ENCODE measurements around the gene GAREM1. TPM values are rescaled to one million over a fixed set of nuclear protein-coding genes. Genes with fewer than 3 reads are reported as not detected.

Gene GAREM1
- total and polyA plus RNA-seq, 2 donors (not counting 3 experiments of a cell fraction or from before 2014, with no cell fraction given): 0.69 to 1.0 TPM

DNA sequence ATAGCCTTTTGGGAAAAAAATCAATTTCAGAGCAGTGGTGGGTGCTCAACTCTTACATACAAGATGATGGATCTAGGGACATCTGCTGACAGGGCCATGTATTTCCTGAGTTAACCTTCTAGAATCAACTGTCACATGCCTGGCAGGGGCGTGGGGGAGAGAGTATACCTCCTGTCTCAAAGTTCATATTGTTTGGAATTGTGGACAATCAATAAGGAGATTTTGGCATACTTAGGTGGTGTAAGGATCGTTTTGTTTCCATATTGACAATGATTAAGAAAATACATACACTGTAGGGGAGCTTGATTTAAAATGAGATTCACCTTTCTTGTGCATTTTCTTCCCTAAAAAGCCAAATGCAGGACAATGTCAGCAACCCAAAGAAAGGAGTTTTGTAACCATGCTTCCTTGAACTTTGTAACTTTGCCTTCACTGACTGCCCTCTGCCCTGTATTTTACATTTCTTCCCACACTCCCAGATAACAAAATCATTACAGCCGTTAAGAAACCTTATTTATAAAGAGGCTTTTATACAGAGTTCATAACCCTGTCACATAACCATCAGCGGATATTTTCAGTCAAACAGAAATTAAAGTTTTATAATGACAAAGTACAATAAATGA lies 192.4 kb downstream of the GAREM1 start:
- Histone ChIP-seq H3K4me3 (replicated peaks in 1 of 3; ENCODE audit: insufficient read depth in 1 of 3, low read depth in 1 of 3, low read length in 3 of 3) (no peak overlapping the region), H3K4me2 (ENCODE audit: insufficient read depth, low read length) (no peak overlapping the region), H4K20me1 (replicated peaks; ENCODE audit: control insufficient read depth, extremely low read depth, insufficient read depth, low read length) (no peaks in the 10 kb centered on the region), H3K27me3 (ENCODE audit: control insufficient read depth in 2 of 2, insufficient read depth in 2 of 2, low read length in 2 of 2) (peaks cover 1 to 2% of the 10 kb centered on the region in 2 experiments), H3K4me1 (ENCODE audit: control insufficient read depth, extremely low read depth, insufficient read depth, low read length) (no peaks in the 10 kb centered on the region), H3K27ac (ENCODE audit: insufficient read depth, low read depth, low read length) (no peak overlapping the region), H3K36me3 (ENCODE audit: control insufficient read depth in 2 of 2, extremely low read depth in 1 of 2, insufficient read depth in 2 of 2, low read length in 2 of 2) (no peaks in the 10 kb centered on the region), H2AFZ (ENCODE audit: low read depth, low read length) (no peak overlapping the region), H3K9ac (replicated peaks; ENCODE audit: extremely low read depth, insufficient read depth, low read length) (no peak overlapping the region), H3K9me1 (replicated peaks; ENCODE audit: control insufficient read depth, extremely low read depth, insufficient read depth, low read length) (no peaks in the 10 kb centered on the region), H3K9me3 (replicated peaks; ENCODE audit: control insufficient read depth, insufficient read depth, low read length) (no peaks in the 10 kb centered on the region), H3K79me2 (ENCODE audit: control insufficient read depth, insufficient read depth, low read length) (no peaks in the 10 kb centered on the region)
- CTCF ChIA-PET: interaction anchor here (1.7 to 2.4 kb wide), 5 partner anchors 11 to 274 kb away, joined by 6 to 20 read pairs (median 11); partner anchors contain the start of gene GAREM1
- TF ChIP-seq POLR2AphosphoS5 (IDR thresholded peaks at IDR 0.05; ENCODE audit: insufficient read depth, low read depth, low read length) (no peak), JUN (IDR thresholded peaks at IDR 0.05; ENCODE audit: borderline replicate concordance, insufficient read depth, insufficient read length, low read depth) (no peak), MYC (IDR thresholded peaks at IDR 0.05; ENCODE audit: low read depth, low read length) (no peak), FOS (IDR thresholded peaks at IDR 0.05; ENCODE audit: borderline replicate concordance, insufficient read depth, low read length) (no peak), POLR2A (IDR thresholded peaks at IDR 0.05; ENCODE audit: low read depth, low read length) (no peak), EZH2 (IDR thresholded peaks at IDR 0.05; ENCODE audit: borderline replicate concordance, low read depth, low read length, severe bottlenecking) (no peak), GATA2 (IDR thresholded peaks at IDR 0.05; ENCODE audit: insufficient read depth, insufficient read length, low read depth, low read length) (no peak)
- TF ChIP-seq, protein P1, sequence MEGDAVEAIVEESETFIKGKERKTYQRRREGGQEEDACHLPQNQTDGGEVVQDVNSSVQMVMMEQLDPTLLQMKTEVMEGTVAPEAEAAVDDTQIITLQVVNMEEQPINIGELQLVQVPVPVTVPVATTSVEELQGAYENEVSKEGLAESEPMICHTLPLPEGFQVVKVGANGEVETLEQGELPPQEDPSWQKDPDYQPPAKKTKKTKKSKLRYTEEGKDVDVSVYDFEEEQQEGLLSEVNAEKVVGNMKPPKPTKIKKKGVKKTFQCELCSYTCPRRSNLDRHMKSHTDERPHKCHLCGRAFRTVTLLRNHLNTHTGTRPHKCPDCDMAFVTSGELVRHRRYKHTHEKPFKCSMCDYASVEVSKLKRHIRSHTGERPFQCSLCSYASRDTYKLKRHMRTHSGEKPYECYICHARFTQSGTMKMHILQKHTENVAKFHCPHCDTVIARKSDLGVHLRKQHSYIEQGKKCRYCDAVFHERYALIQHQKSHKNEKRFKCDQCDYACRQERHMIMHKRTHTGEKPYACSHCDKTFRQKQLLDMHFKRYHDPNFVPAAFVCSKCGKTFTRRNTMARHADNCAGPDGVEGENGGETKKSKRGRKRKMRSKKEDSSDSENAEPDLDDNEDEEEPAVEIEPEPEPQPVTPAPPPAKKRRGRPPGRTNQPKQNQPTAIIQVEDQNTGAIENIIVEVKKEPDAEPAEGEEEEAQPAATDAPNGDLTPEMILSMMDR (IDR thresholded peaks at IDR 0.05; ENCODE audit: extremely low read depth in 1 of 2, insufficient read depth in 1 of 2, low read depth in 1 of 2, low read length in 2 of 2): no peak
- TF ChIP-seq, protein P2, sequence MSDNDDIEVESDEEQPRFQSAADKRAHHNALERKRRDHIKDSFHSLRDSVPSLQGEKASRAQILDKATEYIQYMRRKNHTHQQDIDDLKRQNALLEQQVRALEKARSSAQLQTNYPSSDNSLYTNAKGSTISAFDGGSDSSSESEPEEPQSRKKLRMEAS (IDR thresholded peaks at IDR 0.05; ENCODE audit: insufficient read depth, insufficient read length): no peak
- dilution Hi-C loops (cut with MboI; ENCODE audit: extremely low pct_ligation_motif_present, low sequenced_read_pairs): no loop called here
- POLR2A ChIA-PET: no interaction called here
- FAIRE-seq (no peak), DNase-seq (ENCODE audit: low read depth, low spot score) (no peak)
- intact Hi-C loops (cut with micrococcal nuclease): no loop called here
- no TSS peak for BruUV-seq (replicated peaks)

Measured in endothelial cell of umbilical vein (primary cell).